ENCODE results near the gene ERCC6L2.
A peak's percentile ranks its signal among the peaks of the same experiment; 100 is the strongest.

The ERCC6L2 gene

DNA sequence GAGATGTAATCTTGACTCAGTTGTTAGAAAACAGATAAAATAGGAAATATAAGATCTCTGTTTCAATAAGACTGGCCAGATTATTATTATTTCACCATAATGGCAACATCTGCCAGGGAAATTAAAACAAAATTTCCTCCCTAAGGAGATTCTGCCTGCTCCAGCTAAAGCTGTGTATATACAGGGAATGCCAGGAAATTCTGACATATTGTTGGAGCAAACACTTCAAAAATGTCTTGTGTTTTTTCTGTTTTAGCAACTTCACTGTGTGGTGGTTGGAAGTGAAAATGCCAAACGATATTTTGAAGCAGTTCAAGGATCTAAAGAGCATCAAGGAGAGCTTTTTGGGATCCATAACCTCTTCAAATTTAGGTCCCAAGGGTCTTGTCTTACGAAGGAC, 90.8 kb downstream of the ERCC6L2 start:
- DNase-seq (ENCODE audit: low read depth, low spot score) = no peak
- no peak overlapping the region for H3K27ac ChIP-seq

DNA sequence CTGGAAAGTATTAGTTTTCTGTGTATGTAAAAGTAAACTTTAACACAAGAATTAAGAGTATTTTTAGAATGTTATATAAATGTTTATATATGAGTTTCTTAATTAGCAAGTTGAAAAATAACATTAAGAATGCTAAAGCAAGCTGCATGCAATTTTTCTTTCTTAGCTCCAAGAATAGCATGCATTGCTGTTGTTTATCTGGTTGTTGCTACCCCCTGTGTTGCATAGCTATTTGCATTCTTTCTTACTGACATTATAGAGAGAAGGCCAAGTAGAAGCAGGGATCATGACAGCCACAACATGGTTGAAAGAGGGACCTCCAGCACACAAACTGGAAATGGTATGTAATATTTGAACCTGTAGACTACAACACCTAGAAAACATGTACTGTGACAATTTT, 94.8 kb downstream of the ERCC6L2 start:
- no peak overlapping the region for H3K27ac ChIP-seq
- DNase-seq (ENCODE audit: low read depth, low spot score) = no peak

DNA sequence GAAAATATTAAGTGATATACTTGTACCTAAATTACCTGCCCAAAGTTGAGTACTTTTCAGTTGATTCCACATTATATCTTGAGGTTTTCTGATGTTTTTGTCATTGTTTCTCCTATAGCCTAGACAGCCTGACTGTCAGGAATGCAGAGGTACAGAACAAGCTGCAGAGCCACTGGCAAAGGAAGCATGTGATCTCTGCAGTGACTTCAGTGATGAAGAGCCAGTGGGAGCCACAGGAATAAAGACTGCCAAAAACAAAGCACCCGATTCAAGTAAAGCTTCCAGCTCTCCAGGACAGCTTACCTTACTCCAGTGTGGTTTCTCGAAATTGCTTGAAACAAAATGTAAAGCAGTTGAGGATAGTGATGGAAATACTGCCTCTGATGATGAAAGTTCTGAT, 96.3 kb downstream of the ERCC6L2 start:
- H3K27ac ChIP-seq = no peak overlapping the region
- DNase-seq (ENCODE audit: low read depth, low spot score) = no peak

DNA sequence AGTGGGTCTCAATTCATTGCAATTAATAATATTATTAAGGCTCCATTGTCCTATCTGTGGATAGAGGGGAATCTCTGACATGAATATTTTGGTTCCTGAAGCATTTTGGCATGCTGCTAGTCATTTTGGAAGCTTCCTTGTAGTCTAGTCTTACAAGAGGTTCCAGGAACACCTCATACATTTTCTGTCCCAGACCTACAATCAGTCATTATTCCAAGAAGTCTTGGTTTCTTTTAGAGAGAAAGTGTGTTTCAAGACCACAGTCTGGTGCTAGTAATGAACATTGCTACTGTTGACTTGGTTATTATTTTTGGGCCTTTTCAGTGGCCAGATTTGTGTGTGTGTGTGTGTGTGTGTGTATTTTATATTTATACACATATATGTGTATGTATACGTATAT, 98.9 kb downstream of the ERCC6L2 start:
- DNase-seq (ENCODE audit: low read depth, low spot score) = no peak
- no peak overlapping the region for H3K27ac ChIP-seq

DNA sequence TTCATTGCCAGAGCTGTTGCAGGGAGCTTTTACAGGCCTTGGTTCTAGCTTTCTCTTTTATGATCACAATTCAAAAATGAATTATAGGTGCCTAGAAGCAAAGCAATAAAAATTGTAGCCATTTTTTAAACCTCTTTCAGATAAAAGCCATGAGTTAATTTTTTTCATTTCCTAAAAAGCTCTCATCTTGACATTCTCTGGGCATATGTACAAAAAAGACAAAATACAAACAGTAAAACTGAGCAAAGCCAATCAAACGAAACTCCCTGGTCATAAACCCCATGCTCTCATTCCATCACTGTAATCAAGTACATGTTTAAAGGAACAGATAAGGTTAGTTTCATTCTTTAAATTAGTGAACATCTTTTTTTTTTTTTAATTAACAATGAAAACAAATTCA, 101.9 kb downstream of the ERCC6L2 start:
- no peak for DNase-seq (ENCODE audit: low read depth, low spot score)
- no peak overlapping the region for H3K27ac ChIP-seq

DNA sequence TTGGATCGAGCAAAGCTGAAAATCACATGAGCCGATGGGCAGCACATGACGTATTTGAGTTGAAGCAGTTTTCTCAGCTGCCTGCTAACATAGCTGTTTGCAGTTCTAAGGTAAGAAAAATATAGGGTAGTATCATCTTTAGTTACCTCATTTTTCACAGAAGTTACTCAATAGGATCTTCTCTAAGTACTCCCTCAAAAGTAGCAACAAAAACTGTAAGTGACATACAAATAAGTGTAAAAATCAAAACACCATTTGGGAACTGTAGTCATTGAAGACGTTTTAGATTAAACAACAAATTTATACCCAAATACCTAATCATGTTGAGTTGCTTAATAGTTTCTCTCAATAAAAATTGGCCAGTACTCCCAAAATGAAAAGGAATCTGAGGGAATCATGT, 102.6 kb downstream of the ERCC6L2 start:
- no peak overlapping the region for H3K27ac ChIP-seq
- no peak for DNase-seq (ENCODE audit: low read depth, low spot score)

DNA sequence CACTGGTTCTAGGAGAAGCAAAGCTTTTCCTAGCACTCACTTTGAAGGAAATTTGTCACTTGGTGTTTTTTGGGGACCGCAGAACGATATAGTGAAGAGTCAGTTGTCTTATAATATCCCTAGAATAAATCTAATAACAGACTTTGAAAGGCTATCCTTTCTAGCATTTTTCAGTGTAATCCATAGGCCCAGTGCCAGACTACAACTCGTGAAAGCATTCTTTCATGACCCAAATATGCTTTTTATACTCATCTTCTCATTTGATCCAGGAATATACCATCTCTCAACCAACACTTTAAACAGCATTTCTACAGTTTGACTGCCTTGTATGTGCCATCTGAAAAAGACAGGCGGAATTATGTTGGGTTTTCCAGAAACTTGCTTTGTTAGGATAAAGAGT, 104.0 kb downstream of the ERCC6L2 start:
- no peak overlapping the region for H3K27ac ChIP-seq
- DNase-seq (ENCODE audit: low read depth, low spot score) = no peak

DNA sequence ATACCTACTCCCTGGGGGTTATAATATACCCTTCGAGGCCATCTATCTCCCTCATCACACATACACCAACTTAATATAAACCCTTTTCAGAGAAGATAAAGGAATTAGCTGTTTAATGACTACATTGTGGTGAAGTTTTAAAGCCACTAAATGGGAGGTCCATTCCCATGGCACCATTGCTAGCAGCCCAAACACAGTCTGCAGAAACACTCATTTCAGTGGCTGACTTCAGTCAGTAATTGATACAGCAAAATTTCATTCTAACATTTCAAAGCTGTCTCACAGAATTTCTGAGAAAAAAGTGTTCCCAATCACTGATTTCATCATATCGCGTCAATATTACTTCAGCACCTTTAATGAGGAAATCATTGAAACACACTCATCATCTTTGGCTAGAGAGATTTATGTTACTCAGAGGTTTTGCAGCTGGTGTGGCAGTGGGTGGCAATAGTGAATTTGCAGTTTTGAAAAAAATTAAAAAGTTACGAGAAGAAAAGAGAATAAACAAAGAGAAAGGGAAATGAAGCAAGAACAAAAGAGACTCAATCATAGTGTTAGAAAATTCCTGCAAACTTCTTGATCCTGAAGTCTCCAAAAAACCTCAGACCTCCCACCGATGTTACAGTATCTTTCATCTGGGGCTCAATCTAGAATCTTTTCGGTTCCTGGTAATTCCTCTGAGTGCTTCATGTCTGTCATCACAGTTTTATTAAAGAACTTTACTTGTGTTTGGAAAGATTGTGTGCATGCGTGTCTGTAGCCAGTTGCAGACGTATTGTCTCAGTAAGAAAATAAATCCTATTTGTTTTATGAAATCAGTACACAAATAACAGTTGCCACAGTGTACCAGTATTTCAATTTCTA, 105.0 kb downstream of the ERCC6L2 start:
- DNase-seq (ENCODE audit: low read depth, low spot score) = no peak
- H3K27ac ChIP-seq = no peak overlapping the region

DNA sequence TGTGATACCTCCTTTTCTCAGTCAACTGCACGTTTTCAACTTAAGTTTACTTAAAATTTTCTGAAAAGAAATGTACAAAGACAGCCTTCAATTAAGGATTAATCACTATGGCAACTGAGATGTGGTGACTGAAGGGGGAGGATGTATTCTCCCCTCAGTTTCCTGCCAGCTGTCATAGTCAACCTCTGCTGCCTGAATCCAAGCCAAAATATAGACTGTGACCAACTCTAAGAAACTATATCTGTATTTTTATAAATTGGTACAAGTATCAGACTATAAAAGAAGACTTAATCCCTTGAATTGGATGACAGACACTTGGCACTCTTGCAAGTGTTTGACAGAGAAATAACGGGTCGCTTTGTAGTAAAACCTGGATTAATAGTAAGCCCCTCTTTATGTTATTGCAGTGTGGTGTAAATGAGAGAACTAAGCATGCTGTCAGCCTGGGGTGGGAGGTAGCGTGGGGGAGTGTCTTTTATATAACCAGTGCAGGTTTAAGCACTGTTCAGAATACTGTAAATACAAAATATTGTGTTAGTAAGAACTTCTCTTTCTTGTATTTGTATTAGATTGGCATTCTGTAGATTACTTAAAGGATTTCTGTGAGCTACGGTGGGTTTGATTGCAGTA, 106.4 kb downstream of the ERCC6L2 start:
- DNase-seq (ENCODE audit: low read depth, low spot score) = no peak

DNA sequence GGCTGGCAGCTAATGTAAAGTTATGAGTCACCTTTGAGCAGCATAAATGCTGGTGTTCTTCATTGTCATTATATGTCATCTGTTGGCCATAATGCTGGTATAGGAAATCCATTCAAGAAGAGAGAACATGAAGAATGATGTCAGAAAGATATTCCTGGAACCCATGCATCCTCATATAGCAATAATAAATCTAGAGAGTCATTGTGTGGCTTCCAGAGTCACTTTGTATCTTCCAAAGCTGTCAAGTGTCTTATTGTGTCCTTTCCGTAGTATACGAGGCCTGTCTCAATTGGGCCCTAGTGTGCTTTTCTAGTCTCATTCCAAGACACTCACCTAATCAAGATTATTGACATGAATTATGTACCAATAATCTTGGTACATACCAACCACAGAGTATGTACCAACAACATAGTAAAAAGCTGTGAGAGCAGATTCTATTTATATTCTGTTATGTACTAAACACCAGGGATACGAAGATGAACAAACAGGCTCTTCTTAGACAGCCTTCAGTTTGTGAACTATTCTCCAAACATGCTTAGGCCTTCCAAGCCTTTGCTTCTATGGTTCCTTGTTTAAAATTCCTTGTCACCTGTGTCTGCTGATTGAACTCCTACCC, 110.1 kb downstream of the ERCC6L2 start:
- DNase-seq (ENCODE audit: low read depth, low spot score) = no peak
- H3K27ac ChIP-seq = no peak overlapping the region

More for the DNA sequence above, 106.4 kb downstream of the ERCC6L2 start:
- H3K27ac ChIP-seq = no peak overlapping the region

DNA sequence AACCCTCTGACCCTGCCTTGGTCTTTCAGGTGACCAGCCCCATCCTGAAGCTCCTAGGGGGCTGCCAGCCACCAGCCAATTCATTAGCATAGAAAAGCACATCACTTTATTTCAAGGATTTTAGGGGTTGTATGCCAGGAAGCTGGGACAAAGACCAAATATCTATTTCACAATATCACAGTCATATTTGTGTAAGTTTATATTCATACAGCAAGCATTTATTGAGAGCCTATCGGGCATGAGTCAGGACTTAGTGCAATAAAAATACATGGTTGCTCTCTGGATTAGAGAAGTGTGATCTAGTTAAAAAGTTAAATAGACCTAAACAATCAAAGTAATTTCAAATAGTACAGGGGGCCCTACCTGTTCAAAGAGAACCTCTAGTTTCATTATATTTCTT, 113.8 kb downstream of the ERCC6L2 start:
- DNase-seq (ENCODE audit: low read depth, low spot score) = no peak
- peak overlapping the region; percentile 31 for H3K27ac ChIP-seq

DNA sequence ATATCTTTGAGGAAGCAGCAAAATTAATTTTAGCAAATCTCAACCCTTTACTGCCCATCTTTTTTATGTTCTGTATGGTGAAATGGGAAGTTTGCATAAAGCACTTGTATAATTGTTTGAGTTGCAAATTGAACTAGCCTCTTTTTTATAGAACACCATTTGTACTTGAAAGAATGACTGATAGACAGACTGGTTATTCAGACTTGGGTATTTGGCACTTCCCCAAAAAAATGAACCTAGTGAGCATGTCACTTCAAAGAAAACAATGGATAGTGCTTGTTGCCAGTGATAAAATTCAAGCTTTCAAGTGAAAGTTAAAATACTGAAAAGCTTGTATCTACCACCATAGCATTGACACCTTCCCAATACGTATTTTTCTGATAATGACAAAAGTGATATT, 115.8 kb downstream of the ERCC6L2 start:
- H3K27ac ChIP-seq = no peak overlapping the region
- no peak for DNase-seq (ENCODE audit: low read depth, low spot score)

DNA sequence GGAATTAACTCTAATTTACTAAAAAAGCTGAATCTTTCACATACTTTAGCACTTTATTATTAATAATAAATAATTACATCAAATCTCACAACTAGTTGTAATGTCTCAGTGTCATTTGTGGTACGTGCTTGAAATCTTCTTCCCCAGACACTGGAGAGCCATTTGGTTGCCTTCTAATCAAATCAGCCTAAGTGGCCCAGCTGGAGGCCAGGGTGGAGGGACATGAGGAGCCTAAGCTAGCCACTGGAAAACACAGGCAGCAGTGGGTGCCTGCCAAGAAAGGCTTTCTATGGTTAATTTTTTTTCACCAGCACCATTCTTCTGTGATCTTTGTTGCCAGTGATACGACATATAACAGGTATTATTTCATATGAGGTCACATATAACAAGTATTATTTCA, 117.0 kb downstream of the ERCC6L2 start:
- no peak overlapping the region for H3K27ac ChIP-seq
- no peak for DNase-seq (ENCODE audit: low read depth, low spot score)

DNA sequence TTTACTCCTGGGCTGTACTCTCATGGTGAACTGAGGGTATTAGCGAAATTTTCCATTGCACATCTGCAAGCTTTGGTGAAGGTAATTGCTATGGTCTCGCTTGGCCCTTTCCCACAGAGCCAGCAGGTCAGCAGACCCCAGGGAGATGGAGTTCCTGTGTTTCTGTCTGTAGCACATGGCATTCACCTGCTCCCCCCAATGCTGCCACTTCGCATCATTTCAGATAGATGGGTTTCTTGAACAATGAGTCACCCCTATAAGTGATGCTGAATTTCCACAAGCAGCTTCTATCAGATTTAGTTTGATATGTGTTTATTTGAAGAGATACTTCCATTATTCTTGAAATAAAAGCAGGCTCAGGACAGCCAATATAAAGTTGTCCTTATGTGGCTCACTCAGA, 117.8 kb downstream of the ERCC6L2 start:
- H3K27ac ChIP-seq = no peak overlapping the region
- DNase-seq (ENCODE audit: low read depth, low spot score) = no peak

DNA sequence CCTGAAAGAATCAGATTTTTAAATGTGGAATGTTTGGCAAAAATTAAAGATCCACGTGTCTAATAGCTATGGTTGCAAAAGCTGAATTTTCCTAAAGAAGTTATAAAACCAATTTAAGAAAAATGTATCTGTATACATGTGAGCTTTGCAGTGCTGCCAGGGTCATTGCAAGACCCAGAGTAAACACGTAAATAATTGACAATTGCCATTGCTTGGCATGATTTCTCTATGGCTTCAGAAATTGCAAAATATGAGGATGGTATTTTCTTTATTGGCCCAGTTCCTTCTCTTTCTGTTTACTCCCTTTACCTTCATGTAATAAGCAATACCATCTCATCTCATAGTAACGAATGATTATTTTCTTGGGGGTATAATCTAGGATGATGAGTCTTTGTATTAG, 123.9 kb downstream of the ERCC6L2 start:
- no peak for DNase-seq (ENCODE audit: low read depth, low spot score)
- H3K27ac ChIP-seq = no peak overlapping the region

DNA sequence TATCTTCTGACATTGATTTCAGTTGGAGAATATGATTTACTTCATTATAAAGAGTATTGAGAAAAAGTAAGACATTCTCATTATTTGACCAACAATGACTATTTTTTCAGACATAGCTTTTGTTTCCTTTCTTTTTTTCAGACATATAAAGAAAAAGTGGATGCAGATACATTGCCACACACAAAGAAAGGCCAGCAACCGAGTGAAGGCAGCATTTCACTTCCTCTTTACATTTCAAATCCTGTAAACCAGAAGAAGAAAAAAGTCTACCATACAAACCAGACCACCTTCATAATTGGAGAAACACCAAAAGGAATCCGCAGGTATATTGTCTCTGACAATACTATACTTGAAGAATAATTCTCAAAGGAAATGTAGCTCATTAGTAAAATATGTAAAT, 128.9 kb downstream of the ERCC6L2 start:
- no peak for DNase-seq (ENCODE audit: low read depth, low spot score)
- H3K27ac ChIP-seq = no peak overlapping the region

DNA sequence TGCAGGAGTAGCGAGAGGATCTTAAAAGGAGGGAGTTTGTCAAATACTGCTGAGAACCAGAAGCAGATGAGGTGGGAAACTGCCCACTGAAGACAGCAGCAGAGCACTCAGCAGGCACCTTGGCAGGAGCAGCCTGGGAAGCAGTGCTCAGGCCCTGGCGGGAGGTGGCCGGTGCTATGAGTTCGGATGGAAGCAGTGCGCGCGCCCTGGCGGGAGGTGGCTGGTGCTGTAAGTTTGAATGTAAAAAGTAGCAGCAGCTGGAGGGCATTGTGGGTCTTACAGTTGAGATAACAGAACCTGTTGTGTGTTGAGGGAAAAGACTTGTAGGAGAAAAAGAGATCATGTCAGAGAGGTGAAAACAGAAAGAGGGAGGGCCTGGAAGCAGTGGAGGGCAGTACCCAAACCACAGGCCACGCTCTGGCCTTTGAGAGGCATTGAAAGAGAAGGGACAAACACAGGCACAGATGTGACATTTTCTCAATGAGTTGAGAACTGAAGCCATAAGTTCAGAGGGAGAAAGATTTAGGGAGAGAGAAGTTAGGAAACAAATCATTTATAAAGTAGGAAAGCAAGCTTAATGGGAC, 130.9 kb downstream of the ERCC6L2 start:
- no peak overlapping the region for H3K27ac ChIP-seq
- no peak for DNase-seq (ENCODE audit: low read depth, low spot score)

DNA sequence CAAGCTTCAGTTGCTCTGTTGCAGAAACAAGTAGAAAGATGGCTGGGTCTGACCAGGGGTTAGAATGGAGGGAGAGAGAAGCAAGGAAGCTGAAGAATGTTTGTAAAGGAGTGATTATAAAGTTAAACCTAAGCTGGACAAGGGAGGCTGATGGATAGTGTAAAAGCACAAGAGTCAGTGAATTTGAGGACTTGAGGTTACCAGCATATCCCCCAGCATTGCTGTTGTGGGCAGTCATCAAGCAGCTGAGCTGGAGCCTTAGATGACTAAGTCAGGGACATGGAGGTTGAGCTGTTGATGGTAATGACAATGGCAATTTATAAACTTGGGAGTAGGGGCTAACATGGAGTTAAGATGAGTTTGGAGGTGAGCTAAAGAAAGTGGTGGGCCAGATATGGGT, 131.5 kb downstream of the ERCC6L2 start:
- DNase-seq (ENCODE audit: low read depth, low spot score) = no peak
- no peak overlapping the region for H3K27ac ChIP-seq

DNA sequence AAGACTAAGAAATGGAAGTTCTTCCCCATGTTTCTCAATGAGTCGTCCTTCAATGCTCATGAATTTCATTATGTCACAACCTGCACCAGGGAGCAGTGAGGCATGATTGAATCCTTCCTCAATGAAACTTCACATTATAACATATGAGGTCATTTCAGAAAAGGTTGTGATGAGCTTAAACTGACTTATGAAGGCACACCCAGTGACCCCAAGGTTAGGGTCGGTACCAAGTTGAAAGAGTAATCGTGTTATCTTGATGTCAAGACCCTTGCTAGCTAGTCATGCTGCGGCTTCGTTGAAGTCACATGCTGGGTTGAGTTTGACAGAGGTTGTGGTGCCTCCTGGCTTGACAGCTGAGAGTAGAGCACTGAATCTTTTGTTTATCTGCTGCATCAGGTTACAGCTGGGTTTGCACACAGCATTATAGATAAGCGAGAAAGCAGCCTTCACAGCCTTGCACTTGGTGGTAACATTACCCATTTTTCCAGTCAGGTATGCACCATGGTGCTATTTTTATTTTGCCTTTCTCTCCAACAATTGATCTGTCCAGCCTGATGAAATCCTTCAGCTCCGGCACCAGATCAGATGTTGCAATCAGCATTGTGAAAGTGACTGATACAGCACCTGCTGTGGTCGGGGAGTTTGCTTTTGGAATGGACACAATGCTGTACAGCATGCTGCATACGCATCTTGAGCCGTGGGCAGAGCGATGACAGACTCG, 133.2 kb downstream of the ERCC6L2 start:
- H3K27ac ChIP-seq = no peak overlapping the region
- no peak for DNase-seq (ENCODE audit: low read depth, low spot score)

DNA sequence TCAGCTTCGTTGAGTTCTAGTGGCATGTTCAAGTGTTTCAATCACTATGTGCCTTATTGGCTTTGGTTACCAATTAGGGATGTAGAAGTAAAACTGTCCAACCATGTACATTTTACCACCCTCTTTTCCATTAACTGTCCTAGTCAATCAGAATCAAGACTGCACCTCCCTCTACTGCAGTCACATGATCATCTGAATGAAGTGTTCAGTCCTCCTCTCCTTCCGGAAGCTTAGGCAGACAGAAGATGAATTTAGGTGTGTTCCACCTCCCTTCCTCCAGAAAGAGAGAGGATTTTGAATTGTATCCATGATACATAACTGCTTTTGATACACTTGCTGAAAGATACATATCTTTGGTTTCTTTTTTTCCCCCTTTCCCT, 133.7 kb downstream of the ERCC6L2 start:
- DNase-seq (ENCODE audit: low read depth, low spot score) = no peak
- no peak overlapping the region for H3K27ac ChIP-seq

All from epithelial cell of prostate (primary cell).